Activated CD8-positive, alpha-beta memory T cell treated with anti-CD3 and anti-CD28 coated beads, Interleukin-2, amount 50 U/mL, for 24 hours (primary cell): ENCODE results near the gene CD200R1L.
"Not testable (repeated sequence)": the region's sequence is repeated elsewhere in the genome, so short reads cannot be mapped to it uniquely, and the experiment has no call there.

ENCODE experiments used
- DNase-seq: peaks from one replicate; pipeline ENCODE4 v3.0.0-alpha.2; 2020; ENCODE audit errors: extremely low read depth

Gene CD200R1L

DNA sequence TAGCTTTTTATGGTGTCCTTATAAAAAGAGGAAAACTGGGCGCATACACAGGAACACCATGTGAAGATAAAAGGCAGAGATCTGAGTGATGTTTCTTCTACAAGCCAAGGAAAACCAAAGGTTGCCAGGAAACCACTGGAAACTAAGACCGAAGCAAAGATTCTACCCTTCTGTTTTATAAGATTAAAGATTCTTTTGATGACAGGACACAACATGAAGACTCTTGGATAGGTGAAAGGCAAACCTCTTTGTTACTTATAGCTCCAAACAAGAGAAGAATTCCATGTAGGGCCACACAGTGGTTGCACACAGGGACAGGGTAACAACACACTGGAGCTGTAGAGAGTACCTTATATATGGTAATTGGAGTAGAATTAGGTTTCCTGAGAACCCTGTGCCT is at the start of gene CD200R1L:
Gene CD200R1L (minus strand): TSS at position 101 of the 400 bp plus-strand sequence. CDS start 17,497 bp downstream, outside the sequence.
- no peak for DNase-seq

DNA sequence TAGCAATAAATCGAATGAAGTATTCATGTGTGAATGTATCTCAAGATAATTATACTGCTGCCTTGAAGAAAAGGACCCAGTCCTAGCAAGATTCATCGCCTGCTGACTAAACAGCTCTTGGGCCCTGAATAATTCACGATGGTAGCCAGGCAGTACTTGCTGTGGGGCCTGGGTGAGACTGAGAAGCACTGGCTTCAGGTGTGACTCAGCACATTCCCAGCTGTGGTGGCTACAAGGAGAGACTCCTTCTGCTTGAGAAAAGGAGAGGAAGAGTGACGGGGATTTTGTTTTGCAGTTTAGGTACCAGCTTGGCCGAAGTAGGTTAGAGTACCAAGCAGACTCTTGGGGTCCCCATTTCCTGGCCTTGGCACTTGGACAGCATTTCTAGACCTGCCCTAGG is 47.6 kb upstream of the CD200R1L start:
- no peak for DNase-seq

GRCh38 chr3:112889357-112889756 is 42.7 kb upstream of the CD200R1L start:
- no peak for DNase-seq

DNA sequence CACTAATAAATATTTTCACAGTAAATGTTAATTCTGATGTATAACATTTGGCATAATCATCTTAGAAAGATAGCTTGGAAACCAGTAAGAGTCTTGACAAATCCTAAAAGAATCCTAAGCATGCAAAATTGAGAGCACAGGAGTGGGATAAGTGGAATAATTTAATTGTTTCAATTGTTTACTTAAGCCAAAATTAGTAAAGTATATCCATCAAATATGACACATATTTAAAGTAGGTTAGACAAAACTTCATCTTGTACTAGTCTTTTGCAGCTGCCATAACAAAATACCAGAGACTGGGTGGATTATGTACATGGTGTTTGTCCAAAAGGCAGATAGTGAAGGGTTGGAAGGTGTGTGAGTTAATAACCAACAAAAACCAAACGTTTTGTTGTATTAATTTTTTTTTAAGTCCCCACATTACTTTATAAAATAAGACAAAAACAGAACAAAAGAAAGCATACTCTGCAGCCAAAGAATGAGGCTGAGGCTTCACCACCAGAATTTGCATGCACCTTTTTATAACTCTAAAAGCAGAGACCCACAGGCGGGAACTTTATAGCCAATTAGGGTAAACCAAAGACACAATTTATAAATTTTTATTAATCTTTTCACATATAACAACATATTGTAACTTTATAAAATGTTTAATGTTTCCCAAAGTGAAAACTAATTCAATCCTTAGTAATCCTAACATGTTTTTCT is 41.9 kb upstream of the CD200R1L start:
- DNase-seq: no peak

DNA sequence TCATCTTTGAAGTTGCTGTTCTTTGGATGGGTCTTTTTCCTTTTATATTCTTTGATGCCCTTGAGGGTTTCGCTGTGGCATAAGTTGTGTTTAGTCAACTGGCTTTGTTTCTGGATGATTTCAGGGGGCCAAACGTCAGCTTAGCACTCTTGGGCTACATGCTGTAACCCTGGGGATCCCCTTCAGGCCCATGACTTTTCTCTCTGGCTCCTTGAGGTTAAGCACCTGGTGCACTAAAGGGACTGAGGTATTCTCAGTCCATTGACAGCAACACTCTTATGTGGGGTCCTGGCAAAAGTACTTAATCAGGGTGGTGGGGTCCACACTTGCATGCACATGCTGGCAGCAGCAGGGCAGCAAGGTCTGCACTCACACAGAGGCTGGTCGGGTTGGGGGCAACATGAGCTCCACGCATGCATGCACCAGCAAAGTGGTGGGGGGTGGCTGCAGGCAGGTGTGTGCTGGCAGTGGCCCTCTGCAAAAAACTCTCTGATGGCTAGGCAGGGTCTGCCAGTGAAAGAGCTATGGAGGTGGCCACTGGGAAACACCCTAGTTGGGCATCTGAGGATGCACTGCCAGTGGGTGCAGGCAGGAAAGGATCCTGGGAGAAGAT is 38.1 kb upstream of the CD200R1L start:
- DNase-seq: no peak

- DNase-seq: no peak
Measured at GRCh38 chr3:112881891-112882290, 35.2 kb upstream of the CD200R1L start.

- DNase-seq: no peak
Measured at GRCh38 chr3:112875561-112875960, 28.9 kb upstream of the CD200R1L start.

- no peak for DNase-seq
Measured at GRCh38 chr3:112874725-112875124, 28.1 kb upstream of the CD200R1L start.

GRCh38 chr3:112873632-112874031 is 27.0 kb upstream of the CD200R1L start:
- no peak for DNase-seq

DNA sequence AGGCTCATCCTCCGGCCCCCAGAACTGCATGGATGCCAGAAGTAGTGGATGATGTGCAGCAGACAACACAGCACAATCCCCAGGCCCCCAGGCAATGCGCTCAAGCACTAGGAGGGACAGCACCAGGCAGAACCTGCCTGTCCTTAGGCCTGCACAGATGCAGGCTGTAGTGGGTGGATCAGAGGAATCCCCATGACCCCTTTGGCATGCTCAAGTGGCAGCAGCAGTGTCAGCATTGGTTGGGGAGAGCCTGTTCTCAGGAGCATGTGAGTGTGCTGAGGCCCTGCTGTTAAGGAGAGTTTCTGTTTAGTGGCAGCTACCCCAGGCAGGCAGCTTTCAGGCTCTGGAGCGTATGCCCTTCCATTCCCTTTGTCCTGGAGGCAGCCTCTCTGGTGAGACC is 25.1 kb upstream of the CD200R1L start:
- DNase-seq: no peak

GRCh38 chr3:112865757-112866156 is 19.1 kb upstream of the CD200R1L start:
- DNase-seq: no peak

DNA sequence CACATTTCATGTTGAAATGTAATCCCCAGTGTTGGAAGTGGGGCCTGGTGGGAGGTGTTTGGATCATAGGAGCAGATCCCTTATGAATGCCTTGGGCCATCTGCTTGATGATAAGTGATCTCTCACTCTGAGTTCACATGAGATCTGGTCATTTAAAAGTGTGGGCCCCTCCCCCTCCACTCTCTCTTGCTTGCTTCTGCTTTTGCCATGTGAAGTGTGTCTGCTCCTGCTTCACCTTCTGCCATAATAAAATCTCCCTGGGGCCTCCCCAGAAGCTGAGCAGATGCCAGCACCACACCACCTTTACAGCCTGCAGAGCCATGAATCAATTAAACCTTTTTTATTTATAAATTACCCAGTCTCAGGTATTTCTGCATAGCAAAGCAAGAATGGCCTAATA is 14.2 kb upstream of the CD200R1L start:
- DNase-seq: no peak

GRCh38 chr3:112858410-112859069 is 11.9 kb upstream of the CD200R1L start:
- no peak for DNase-seq

DNA sequence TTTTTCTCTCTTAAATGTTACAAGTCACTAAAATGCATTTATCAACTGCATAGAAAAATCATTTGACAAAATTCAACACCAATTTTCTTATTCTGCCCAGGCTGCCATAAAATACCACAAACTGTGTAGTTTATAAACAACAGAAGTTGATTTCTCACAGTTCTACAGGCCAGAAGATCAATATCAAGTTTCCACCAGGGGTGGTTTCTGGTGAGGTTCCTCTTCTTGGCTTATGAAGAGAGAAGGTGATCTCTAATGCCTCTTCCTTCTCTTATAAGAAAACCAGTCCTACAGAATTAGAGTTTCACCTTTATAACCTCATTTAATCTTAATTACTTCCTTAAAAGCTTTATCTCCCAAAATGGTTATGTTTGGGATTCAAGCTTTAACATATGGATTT is 10.9 kb upstream of the CD200R1L start:
- no peak for DNase-seq

DNA sequence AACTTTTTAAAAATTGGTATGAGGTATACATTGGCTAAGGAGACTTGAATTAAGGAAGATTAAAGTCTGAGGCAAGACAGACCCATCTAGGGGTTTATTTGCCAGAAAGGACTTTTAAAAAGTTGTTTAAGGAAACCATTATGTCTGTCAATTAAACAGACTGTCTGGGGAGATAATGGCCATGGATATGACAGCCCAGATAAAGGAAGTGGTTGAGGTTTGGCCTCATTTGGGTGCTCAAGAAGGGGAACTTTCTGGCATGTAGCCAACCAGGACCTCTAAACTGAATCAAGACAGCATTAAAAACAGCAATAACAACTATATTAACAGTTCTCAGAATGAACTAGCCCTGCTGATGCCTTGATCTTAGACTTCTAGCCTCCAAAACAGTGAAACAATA is 9.9 kb upstream of the CD200R1L start:
- no peak for DNase-seq

DNA sequence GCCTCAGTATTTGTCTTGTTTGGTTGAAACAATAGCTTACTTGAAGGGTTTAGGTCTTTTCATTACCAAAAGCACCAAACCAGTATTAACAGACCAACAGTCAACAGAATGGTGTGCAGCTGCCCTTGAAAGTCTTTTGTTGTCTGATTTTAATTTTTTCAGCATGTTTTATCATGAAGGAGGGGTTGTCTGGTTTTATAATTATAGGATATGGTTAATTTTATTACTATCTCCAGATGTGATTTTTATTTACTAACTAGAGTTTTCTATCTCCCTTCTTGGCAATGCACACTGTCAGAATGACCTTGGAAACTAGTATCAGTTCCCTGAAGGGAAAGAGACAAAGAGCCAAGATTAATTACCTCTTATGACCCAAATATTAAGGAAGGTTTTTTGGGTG is 9.2 kb upstream of the CD200R1L start:
- no peak for DNase-seq

- not testable (repeated sequence) for DNase-seq
Measured at GRCh38 chr3:112855074-112855473, 8.4 kb upstream of the CD200R1L start.

- no peak for DNase-seq
Measured at GRCh38 chr3:112848196-112848595, 1.5 kb upstream of the CD200R1L start.

DNA sequence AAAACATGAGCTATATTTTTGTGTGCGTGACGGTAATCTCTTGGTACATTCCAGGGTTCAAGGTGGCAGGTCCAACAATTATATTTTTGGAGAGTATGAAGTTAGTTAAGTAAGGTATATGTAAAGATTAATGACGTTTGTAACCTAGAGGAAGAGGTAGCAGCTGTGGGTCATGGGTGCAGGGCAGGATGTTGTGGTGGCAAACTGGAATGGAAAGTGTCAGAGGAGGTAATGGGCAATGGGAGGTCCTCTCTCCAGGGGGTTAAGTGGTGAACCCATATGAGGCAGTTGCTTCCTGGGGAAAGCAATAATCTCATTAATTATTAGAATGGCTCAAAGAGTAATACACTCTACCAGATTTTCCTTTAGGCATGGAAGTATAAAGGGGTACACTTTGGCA is 1.0 kb upstream of the CD200R1L start:
- no peak for DNase-seq

- DNase-seq: no peak
Measured at GRCh38 chr3:112845772-112846171, 892 bp downstream of the CD200R1L start.

GRCh38 chr3:112829046-112829445 is 17.6 kb downstream of the CD200R1L start:
- no peak for DNase-seq

GRCh38 chr3:112822064-112823055 is 24.3 kb downstream of the CD200R1L start:
- DNase-seq: no peak
